ENCODE measurements around the gene BRD1. TPM values are rescaled to one million over a fixed set of nuclear protein-coding genes. Genes with fewer than 3 reads are reported as not detected.

The BRD1 gene
- total RNA-seq, 1 donor from 2014 or later = 37.4 TPM

DNA sequence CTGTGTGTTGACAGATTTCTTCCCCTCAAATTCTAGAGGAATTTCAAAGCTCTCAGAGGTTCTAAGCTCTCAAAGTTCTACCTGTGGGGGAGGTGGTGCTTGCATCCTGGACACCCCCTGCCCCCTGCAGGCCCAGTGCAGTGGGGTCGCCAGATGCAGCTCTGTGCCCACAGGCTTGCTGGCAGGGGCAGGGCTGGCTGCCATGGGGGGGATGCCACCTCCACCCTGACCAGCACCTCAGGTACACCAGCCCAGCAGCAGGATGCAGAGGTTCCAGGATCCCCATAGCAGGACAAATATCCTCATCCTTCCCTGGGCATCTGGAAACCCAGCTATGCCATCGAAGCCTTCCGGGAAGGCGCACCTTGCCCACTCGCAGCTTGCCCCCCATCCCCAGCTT is 91.1 kb downstream of the BRD1 start:
- TF ChIP-seq, protein P1, sequence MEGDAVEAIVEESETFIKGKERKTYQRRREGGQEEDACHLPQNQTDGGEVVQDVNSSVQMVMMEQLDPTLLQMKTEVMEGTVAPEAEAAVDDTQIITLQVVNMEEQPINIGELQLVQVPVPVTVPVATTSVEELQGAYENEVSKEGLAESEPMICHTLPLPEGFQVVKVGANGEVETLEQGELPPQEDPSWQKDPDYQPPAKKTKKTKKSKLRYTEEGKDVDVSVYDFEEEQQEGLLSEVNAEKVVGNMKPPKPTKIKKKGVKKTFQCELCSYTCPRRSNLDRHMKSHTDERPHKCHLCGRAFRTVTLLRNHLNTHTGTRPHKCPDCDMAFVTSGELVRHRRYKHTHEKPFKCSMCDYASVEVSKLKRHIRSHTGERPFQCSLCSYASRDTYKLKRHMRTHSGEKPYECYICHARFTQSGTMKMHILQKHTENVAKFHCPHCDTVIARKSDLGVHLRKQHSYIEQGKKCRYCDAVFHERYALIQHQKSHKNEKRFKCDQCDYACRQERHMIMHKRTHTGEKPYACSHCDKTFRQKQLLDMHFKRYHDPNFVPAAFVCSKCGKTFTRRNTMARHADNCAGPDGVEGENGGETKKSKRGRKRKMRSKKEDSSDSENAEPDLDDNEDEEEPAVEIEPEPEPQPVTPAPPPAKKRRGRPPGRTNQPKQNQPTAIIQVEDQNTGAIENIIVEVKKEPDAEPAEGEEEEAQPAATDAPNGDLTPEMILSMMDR (IDR thresholded peaks at IDR 0.05) = no peak
- no peaks in the 10 kb centered on the region for H3K9me3 ChIP-seq
- no peak for ATAC-seq
- no peaks in the 10 kb centered on the region for H3K4me1 ChIP-seq
- intact Hi-C loops (cut with DNase I) = no loop called here
- peaks cover 33% of the 10 kb centered on the region for H3K27me3 ChIP-seq (ENCODE audit: low read depth)
- no peak overlapping the region for H3K27ac ChIP-seq
- H3K36me3 ChIP-seq = no peaks in the 10 kb centered on the region
- DNase-seq = no peak
- no peak overlapping the region for H3K4me3 ChIP-seq

DNA sequence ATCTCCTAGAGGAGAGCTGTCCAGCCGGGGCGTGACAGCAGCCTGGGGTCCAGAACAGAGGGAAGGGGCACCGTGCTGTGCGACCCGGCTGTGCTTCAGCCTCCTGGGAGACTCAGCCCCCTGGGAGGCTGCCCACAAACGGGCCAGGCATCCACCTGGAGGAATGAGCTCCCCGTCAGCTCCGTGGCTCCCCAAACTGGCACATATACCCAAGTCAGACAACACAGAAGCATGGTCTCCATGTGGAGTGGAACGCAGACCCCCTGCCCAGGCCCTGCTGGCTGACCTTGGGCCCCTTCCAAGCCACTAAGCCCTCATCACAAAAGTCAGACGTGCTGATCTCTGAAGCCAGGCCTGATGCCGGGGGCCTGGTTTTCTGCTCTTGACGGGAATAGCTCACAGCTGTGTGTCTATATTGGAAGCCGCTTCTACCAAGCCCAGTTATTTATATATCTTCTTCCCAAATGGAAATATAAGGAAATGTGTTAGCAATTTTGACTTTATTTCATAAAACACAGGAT is 91.7 kb downstream of the BRD1 start:
- no peak for DNase-seq
- H3K27me3 ChIP-seq (ENCODE audit: low read depth) = peaks cover 38% of the 10 kb centered on the region
- no peak overlapping the region for H3K4me3 ChIP-seq
- TF ChIP-seq, protein P1 (IDR thresholded peaks at IDR 0.05) = no peak
- no peak overlapping the region for H3K27ac ChIP-seq
- ATAC-seq = peak in 1 of 2 donors; percentile 18
- H3K4me1 ChIP-seq = no peaks in the 10 kb centered on the region
- intact Hi-C loops (cut with DNase I) = no loop called here
- no peaks in the 10 kb centered on the region for H3K9me3 ChIP-seq
- no peaks in the 10 kb centered on the region for H3K36me3 ChIP-seq

DNA sequence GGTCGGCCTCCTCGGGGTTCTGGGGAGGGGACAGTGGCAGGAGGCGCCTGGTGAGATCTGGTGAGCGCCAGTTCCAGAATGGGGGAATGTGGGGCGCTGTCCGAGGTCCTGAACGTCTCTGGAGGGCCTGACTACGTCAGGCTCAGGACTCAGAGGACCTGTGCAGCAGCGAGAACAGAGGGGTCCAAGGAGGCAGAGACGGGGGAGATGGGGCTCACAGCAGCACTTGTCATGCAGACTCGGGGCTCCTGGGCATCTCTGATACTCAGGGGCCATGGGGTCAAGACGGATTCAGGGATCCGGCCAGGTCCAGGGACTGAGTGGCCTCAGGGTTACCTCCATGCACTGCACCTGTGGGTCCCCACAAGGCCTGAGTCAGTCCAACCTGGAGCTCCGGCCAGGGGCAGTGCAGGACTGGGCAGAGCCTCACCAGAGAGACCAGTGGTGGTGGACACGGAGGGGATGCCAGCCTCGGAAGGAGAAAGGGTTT is 92.2 kb downstream of the BRD1 start:
- H3K27ac ChIP-seq = no peak overlapping the region
- DNase-seq (no peak), ATAC-seq (peak in 1 of 2 donors; percentile 27)
- no peaks in the 10 kb centered on the region for H3K36me3 ChIP-seq
- H3K9me3 ChIP-seq = no peaks in the 10 kb centered on the region
- no peaks in the 10 kb centered on the region for H3K4me1 ChIP-seq
- H3K27me3 ChIP-seq (ENCODE audit: low read depth) = peaks cover 39% of the 10 kb centered on the region
- intact Hi-C loops (cut with DNase I) = no loop called here
- TF ChIP-seq, protein P1 (IDR thresholded peaks at IDR 0.05) = no peak
- H3K4me3 ChIP-seq = no peak overlapping the region

DNA sequence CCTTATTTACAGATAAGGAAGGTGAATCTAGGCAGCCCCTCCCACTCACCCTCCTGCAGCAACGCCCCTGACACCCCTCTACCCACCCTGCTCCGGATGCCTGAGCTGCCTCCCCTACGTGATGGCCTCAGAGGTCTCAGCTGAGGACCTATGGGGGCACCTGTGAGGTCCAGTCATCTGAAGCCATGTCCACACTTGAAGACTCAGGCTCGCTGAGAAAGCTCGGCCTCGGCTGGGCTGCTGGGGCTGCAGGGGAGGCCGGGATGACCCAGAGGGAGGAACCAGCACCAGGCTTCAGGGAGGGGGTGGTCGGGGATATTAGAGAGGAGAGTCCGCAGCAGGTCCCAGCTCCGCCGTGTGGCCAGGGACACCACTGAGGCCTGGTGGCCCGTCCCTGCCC is 92.8 kb downstream of the BRD1 start:
- TF ChIP-seq, protein P1 (IDR thresholded peaks at IDR 0.05) = no peak
- H3K36me3 ChIP-seq = no peaks in the 10 kb centered on the region
- ATAC-seq = no peak
- DNase-seq = no peak
- H3K27ac ChIP-seq = no peak overlapping the region
- peaks cover 39% of the 10 kb centered on the region for H3K27me3 ChIP-seq (ENCODE audit: low read depth)
- intact Hi-C loops (cut with DNase I) = no loop called here
- H3K4me1 ChIP-seq = no peaks in the 10 kb centered on the region
- H3K4me3 ChIP-seq = no peak overlapping the region
- no peaks in the 10 kb centered on the region for H3K9me3 ChIP-seq

DNA sequence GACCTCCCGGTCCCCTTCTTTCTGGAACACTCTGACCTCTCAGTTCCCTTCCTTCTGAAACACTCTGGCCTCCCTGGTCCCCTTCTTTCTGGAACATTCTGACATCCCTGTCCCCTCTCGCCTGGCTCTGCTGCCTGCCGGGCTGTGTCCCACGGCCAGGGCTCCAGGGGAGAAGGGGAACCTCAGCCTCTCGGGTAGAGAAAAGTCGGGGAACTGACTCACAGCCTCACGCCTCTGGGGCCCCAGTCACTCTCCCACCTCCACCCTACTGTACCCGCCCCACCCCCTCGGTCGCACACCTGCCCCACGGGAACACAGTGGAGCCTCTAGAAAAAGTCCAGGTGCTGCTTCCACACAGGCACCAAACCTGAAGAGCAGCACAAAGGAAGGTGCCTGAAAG is 93.3 kb downstream of the BRD1 start:
- H3K27me3 ChIP-seq (ENCODE audit: low read depth) = peaks cover 42% of the 10 kb centered on the region
- TF ChIP-seq, protein P1 (IDR thresholded peaks at IDR 0.05) = no peak
- no peaks in the 10 kb centered on the region for H3K36me3 ChIP-seq
- H3K4me1 ChIP-seq = no peaks in the 10 kb centered on the region
- H3K27ac ChIP-seq = no peak overlapping the region
- no peak overlapping the region for H3K4me3 ChIP-seq
- no peaks in the 10 kb centered on the region for H3K9me3 ChIP-seq
- no peak for ATAC-seq
- intact Hi-C loops (cut with DNase I) = no loop called here
- DNase-seq = no peak

All from lower lobe of right lung (tissue), 2 donors.